Measurements from ENCODE around the gene NDUFV3. TPM values are rescaled to one million over a fixed set of nuclear protein-coding genes. Genes with fewer than 3 reads are reported as not detected.
A peak's percentile ranks its signal among the peaks of the same experiment; 100 is the strongest.
"Not testable (repeated sequence)": the region's sequence is repeated elsewhere in the genome, so short reads cannot be mapped to it uniquely, and the experiment has no call there.

Gene NDUFV3
- total RNA-seq, 2 experiments from 2014 or later: 29.0 to 29.8 TPM

DNA sequence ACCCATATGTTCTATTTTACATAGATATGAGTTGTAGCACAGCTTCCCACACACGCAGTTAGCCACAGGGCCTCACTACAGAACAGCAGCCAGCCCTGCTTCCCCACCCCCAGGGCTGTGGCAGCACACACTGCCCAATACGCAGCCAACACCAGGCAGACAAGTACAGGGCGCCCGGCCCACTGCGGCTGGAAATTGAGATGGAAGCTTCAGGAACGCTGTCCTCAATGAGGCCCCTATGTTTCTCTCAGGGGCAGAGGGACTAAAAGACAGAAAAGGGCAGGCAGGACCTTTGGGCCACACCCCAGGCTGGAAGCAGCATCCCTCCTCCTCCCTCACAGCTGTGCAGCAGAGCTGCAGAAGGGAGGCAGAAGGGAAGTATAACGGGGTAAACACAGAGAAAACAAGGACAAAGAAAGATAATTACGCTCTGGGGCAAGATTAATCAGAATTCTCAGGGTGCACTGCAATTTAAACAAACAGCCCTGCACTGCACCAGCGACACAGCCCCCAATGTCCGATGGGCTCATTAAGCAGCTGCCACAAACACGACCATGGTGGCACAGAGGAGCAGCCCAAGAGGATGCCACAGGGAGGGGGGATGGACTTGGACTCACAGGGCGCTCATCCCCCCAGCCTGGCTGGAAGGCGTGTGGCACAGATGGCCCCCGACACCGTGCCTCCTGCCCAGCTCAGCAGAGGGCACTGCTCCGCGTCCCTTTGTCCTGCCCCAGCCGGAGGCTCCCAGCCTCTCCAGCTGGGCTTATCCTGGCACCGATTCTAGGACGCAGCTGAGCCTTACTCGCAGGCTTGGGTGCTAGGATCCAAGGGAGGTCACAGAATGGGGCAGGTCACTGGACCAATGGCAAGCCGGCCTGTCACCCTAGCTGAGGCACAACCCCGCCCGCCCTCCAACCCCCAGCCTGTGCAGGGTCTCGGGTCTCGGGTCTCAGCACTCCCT, 28.0 kb upstream of the NDUFV3 start:
- peaks cover 55% of the 10 kb centered on the region for H3K36me3 Mint-ChIP-seq (ENCODE audit: low read depth)
- no peaks in the 10 kb centered on the region for H3K9me3 Mint-ChIP-seq
- intact Hi-C loops (cut with micrococcal nuclease): no loop called here
- H3K4me3 Mint-ChIP-seq: no peak overlapping the region
- DNase-seq: no peak
- TF ChIP-seq, protein P1, sequence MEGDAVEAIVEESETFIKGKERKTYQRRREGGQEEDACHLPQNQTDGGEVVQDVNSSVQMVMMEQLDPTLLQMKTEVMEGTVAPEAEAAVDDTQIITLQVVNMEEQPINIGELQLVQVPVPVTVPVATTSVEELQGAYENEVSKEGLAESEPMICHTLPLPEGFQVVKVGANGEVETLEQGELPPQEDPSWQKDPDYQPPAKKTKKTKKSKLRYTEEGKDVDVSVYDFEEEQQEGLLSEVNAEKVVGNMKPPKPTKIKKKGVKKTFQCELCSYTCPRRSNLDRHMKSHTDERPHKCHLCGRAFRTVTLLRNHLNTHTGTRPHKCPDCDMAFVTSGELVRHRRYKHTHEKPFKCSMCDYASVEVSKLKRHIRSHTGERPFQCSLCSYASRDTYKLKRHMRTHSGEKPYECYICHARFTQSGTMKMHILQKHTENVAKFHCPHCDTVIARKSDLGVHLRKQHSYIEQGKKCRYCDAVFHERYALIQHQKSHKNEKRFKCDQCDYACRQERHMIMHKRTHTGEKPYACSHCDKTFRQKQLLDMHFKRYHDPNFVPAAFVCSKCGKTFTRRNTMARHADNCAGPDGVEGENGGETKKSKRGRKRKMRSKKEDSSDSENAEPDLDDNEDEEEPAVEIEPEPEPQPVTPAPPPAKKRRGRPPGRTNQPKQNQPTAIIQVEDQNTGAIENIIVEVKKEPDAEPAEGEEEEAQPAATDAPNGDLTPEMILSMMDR (IDR thresholded peaks at IDR 0.05): no peak
- no peaks in the 10 kb centered on the region for H3K27me3 Mint-ChIP-seq
- peaks cover 22% of the 10 kb centered on the region for H3K4me1 Mint-ChIP-seq (ENCODE audit: low read depth)
- peak overlapping the region; percentile 38 for H3K27ac Mint-ChIP-seq
- CTCF ChIA-PET: no interaction called here
- no peak for ATAC-seq
- POLR2A ChIA-PET: interaction anchor here (0.9 kb wide), 1 partner anchor 15 kb away, joined by 3 read pairs; the partner anchor contains the start of gene WDR4

DNA sequence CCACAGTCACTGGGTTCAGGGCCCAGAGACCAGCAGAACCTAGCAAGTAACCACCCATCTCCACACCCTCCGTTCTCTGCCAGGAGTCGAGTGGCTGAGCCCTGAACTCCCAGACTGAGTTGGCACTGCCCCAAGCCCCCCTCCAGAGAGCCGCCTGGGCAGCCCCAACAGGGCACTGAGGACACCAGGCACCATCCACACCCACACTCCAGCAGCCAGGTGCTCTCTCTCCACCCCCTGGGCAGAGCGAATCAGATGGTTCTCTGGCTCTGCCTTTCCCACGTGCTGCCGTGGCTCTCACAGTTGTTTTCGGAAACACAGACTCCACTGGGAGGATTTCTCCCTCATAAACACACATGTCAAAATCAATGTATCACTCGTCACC, 27.3 kb upstream of the NDUFV3 start:
- Mint-ChIP-seq H3K27ac (no peak overlapping the region), H3K9me3 (no peaks in the 10 kb centered on the region), H3K4me1 (ENCODE audit: low read depth) (peaks cover 23% of the 10 kb centered on the region), H3K27me3 (no peaks in the 10 kb centered on the region), H3K36me3 (ENCODE audit: low read depth) (peaks cover 60% of the 10 kb centered on the region), H3K4me3 (no peak overlapping the region)
- ChIA-PET POLR2A (no interaction called here), CTCF (no interaction called here)
- ATAC-seq (no peak), DNase-seq (no peak)
- TF ChIP-seq, protein P1 (IDR thresholded peaks at IDR 0.05): no peak
- intact Hi-C loops (cut with micrococcal nuclease): no loop called here

DNA sequence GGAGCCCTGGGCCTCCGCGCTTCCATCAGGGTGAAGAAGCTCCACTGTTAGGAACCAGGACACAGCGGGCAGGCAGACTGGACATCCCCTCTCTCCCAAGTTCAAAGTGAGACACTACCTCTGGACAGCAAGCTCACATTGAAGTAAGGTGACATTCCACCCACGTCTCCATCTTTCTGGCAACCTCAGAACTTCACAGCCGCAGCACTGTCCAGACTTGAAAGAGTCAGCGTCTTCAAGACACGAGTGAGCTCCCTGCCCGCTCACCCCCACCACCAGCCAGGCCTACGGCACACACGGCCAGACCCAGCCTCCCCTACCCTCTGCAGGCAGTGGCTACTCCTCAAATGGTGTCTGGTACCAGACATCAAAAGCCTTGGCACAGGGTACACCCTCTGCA, 24.9 kb upstream of the NDUFV3 start:
- no peaks in the 10 kb centered on the region for H3K9me3 Mint-ChIP-seq
- H3K4me1 Mint-ChIP-seq (ENCODE audit: low read depth): peaks cover 27% of the 10 kb centered on the region
- ChIA-PET CTCF (no interaction called here), POLR2A (interaction anchor here (0.9 to 2.5 kb wide), 2 partner anchors 11 to 403 kb away, joined by 3 to 11 read pairs; partner anchors contain the start of gene WDR4)
- intact Hi-C loops (cut with micrococcal nuclease): no loop called here
- TF ChIP-seq, protein P1 (IDR thresholded peaks at IDR 0.05): no peak
- DNase-seq (no peak), ATAC-seq (no peak)
- no peak overlapping the region for H3K4me3 Mint-ChIP-seq
- H3K27ac Mint-ChIP-seq: no peak overlapping the region
- no peaks in the 10 kb centered on the region for H3K27me3 Mint-ChIP-seq
- peaks cover 65% of the 10 kb centered on the region for H3K36me3 Mint-ChIP-seq (ENCODE audit: low read depth)

DNA sequence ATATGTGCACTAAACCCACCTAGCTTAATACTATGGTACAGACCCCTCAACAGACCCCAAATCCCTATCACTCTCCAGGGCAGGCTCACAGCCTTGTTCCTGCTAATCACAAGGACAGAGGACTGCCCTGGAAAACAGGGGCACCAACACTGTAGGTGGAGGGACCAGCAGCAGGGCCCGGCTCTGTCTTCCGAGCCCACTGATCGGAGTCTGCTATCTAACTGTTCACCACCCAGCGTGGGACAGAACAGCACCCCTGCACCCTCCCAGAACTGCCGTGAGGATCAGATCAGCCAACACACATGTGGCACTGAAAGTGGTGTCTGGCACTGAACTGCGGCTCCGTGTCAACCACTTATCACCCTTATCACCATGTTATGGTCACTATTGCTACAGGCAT, 20.0 kb upstream of the NDUFV3 start:
- no peaks in the 10 kb centered on the region for H3K27me3 Mint-ChIP-seq
- CTCF ChIA-PET: interaction anchor here (1.2 kb wide), 1 partner anchor 25 kb away, joined by 3 read pairs; no protein-coding TSS in a partner anchor
- no peak overlapping the region for H3K4me3 Mint-ChIP-seq
- peaks cover 16% of the 10 kb centered on the region for H3K4me1 Mint-ChIP-seq (ENCODE audit: low read depth)
- H3K36me3 Mint-ChIP-seq (ENCODE audit: low read depth): peaks cover 68% of the 10 kb centered on the region
- TF ChIP-seq, protein P1 (IDR thresholded peaks at IDR 0.05): no peak
- POLR2A ChIA-PET: interaction anchor here (0.6 to 0.8 kb wide), 2 partner anchors 48 to 78 kb away, joined by 3 read pairs; no protein-coding TSS in a partner anchor
- no peaks in the 10 kb centered on the region for H3K9me3 Mint-ChIP-seq
- no peak overlapping the region for H3K27ac Mint-ChIP-seq
- no peak for DNase-seq
- no peak for ATAC-seq
- intact Hi-C loops (cut with micrococcal nuclease): no loop called here

DNA sequence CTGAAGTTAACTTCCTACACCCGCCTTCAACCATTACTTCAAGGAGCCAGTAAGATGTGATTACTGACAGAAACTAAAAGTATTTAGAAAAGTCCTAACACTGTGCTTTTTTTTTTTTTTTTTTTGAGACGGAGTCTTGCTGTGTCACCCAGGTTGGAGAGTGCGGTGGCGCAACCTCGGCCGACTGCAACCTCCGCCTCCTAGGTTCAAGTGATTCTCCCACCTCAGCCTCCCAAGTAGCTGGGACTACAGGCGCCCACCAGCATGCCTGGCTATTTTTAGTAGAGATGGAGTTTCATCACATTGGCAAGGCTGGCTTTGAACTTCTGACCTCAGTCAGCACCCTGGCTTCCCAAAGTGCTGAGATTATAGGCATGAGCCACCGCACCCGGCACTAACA, 17.3 kb upstream of the NDUFV3 start:
- Mint-ChIP-seq H3K36me3 (ENCODE audit: low read depth) (peaks cover 55% of the 10 kb centered on the region), H3K4me1 (ENCODE audit: low read depth) (peaks cover 27% of the 10 kb centered on the region)
- CTCF ChIA-PET; H3K9me3 Mint-ChIP-seq; H3K27ac Mint-ChIP-seq; H3K27me3 Mint-ChIP-seq; intact Hi-C loops (cut with micrococcal nuclease); H3K4me3 Mint-ChIP-seq; ATAC-seq; DNase-seq: not testable (repeated sequence)
- POLR2A ChIA-PET: interaction anchor here (0.9 to 1.6 kb wide), 2 partner anchors 10 to 17 kb away, joined by 3 to 7 read pairs; no protein-coding TSS in a partner anchor

Measured in activated CD8-positive, alpha-beta T cell treated with anti-CD3 and anti-CD28 coated beads for 36 hours (primary cell).